GM12873 (cell line): ENCODE data around the gene ABHD14A.

Experiments used
- TF ChIP-seq, protein P1 (sequence below): IDR thresholded peaks from 2 replicates; pipeline ENCODE4 v1.5.1; 2012; ENCODE audit warnings: low read depth, mild to moderate bottlenecking, moderate library complexity, low read length, control low read depth; ENCODE audit not compliant: insufficient read depth; ENCODE audit errors: missing control alignments

ABHD14A gene

DNA sequence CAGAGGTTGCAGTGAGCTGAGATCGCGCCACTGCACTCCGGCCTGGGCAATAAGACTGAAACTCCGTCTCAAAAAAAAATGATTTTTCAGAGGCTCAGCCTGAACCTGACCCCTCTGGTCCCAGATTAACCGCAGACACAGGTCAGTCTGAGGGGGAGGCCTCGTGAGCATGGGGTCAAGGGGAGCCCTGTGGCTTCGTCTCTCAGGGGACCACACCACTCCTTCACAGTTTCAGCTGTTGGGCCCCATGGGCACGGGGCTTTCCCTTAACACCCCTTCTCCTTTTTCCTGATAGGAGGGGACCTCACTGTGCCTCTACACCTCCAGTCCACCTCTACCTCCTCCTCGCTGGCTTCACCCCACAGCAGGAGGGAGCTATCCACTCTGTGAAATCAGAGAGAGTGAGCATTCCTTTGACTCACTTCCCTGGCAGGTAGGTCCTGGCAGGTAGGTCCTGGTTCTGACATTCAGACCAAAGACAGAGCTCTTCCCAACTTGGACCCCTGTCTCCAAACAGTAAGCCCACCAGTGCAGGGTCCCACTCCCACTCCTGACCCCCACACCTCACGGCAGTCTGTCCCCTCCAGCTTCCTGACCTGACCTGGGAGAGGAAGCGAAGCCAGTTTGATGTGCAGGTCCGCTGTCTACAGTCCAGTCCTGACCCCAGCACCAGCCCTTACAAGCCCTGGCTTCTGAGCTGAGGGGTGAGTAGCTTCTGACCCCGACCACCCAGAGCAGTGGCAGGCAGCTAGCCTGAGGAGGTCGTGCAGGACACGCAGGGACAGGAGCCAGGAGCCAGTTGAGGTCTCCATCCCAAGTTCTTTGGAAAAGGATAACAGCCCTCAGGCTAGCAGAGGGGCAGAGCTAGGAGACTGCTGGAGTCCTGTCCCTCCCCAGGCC, 42.1 kb upstream of the ABHD14A start:
- TF ChIP-seq, protein P1, sequence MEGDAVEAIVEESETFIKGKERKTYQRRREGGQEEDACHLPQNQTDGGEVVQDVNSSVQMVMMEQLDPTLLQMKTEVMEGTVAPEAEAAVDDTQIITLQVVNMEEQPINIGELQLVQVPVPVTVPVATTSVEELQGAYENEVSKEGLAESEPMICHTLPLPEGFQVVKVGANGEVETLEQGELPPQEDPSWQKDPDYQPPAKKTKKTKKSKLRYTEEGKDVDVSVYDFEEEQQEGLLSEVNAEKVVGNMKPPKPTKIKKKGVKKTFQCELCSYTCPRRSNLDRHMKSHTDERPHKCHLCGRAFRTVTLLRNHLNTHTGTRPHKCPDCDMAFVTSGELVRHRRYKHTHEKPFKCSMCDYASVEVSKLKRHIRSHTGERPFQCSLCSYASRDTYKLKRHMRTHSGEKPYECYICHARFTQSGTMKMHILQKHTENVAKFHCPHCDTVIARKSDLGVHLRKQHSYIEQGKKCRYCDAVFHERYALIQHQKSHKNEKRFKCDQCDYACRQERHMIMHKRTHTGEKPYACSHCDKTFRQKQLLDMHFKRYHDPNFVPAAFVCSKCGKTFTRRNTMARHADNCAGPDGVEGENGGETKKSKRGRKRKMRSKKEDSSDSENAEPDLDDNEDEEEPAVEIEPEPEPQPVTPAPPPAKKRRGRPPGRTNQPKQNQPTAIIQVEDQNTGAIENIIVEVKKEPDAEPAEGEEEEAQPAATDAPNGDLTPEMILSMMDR = no peak

- TF ChIP-seq, protein P1 = no peak
Observed at GRCh38 chr3:51933471-51934138, 41.3 kb upstream of the ABHD14A start.

- TF ChIP-seq, protein P1 = no peak
Observed at GRCh38 chr3:51934139-51934850, 40.6 kb upstream of the ABHD14A start.

GRCh38 chr3:51934991-51935885, 39.6 kb upstream of the ABHD14A start:
- TF ChIP-seq, protein P1 = no peak

DNA sequence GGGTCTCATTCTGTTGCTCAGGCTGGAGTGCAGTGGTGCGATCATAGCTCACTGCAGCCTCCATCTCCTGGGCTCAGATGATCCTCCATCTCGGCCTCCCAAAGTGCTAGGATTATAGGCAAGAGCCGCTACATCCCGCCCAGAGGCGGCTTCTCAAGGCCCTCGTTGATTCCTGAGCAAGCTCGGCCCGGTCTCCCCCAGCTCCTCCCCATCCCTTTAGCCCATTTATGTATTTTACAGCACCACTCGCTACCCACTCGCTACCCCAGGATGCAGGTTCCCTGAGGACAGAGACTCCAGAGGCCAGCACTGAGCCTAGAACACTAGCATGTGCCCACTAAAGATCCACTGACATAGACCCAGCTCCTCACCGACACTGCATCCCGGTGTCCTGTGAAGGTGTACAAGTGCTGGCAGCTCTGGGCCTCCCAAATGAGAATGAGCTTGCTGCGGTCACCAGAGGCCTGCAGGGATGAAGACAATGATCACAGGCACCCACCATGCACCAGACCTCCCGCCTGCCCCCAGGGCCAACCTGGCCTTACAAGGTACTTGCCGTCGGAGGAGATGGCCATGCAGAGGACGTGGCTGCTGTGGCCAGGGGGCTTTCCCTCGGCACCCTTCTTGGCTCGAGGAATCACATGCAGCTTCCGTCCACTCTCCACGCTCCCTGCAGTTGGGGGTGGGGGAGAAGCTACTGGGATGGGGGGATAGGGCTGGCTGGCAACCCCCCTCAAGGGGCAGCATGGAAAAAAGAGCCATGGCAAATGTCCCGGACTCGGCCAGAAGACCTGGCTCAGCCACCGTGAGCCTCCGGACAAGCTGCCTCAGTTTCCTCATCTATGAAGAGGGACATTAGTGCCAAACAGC, 38.7 kb upstream of the ABHD14A start:
- TF ChIP-seq, protein P1 = no peak

- TF ChIP-seq, protein P1 = no peak
Observed at GRCh38 chr3:51937014-51937413, 37.9 kb upstream of the ABHD14A start.
